Fibroblast of skin of right biceps (primary cell): Measurements from ENCODE around the gene PIGL.
A peak's percentile ranks its signal among the peaks of the same experiment; 100 is the strongest.
"Not testable (repeated sequence)": the region's sequence is repeated elsewhere in the genome, so short reads cannot be mapped to it uniquely, and the experiment has no call there.

Experiments
- DNase-seq: peaks from one replicate; pipeline ENCODE4 v3.0.0-alpha.2; 2013

Gene PIGL

DNA sequence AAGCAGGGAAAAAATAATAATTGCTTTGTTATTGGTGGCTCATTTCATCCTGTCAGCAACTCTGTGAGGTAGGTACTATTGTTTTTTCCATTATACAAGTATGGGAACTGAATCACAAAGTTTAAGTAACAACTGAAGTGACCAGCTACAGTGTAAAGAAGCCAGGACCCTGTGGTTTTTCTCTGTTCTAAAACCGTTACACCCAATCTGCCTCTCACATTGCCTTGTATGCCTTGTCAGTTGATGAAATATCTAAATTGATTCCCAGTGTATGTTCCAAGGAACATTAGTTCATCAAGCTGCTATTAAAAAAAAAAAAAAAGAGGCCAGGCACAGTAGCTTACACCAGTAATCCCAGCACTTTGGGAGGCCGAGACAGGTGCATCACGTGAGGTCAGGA is 5.4 kb downstream of the PIGL start:
- DNase-seq: no peak

DNA sequence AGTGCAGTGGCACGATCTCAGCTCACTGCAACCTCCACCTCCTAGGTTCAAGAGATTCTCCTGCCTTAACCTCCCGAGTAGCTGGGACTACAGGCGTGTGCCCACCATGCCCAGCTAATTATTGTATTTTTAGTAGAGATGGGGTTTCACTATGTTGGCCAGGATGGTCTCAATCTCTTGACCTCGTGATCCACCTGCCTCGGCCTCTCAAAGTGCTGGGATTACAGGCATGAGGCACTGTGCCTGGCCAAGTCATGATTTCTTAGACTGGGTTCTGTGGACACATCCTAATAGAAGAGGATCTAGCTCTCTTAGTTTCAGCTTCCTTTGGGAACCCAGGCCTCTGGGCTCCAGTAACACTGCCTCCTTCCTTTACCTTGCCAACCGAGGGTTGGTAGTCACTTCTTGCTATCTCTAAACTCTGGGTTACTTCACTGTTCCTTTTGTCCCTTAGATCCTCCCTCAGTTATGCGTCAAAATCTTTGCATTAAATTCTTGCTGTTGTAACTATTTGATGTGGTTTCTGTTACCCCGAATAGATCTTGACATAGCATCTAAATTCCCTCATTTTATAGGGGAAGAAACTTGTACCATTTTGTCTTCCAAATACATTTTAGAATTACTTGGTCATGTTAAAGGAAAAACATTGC is 13.0 kb downstream of the PIGL start:
- not testable (repeated sequence) for DNase-seq

DNA sequence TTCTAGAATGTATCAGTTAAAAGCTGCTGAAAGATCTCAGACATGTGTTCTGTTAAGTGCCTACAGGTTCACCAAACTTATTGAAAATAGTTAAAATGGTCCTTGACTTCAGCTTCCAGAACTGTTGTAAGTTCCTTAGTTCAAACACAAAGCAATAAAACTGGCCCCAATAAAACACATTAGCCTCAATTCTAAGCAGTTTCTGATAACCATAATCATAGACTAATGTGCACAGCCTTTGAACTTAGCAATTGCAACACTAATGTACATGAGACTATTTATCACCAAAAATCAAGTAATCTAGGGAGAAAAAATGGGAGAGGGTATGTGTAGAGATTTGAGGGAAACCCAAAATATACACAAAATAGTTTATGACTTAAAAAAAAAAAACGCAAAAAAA is 15.4 kb downstream of the PIGL start:
- no peak for DNase-seq

DNA sequence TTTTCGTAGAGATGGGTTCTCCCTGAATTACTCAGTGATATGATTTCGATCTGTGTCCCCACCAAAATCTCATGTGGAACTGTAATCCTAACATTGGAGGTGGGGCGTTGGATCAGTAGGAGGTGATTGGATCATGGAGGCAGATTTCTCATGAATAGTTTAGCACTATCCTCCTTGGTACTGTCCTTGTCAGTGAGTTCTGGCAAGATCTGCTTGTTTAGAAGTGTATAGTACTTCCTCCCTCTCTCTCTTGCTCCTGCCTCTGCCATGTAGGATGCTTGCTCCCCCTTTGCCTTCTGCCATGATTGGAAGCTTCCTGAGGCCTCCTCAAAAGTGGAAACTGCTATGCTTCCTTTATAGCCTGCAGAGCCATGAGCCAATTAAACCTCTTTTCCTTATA is 22.9 kb downstream of the PIGL start:
- DNase-seq: no peak

DNA sequence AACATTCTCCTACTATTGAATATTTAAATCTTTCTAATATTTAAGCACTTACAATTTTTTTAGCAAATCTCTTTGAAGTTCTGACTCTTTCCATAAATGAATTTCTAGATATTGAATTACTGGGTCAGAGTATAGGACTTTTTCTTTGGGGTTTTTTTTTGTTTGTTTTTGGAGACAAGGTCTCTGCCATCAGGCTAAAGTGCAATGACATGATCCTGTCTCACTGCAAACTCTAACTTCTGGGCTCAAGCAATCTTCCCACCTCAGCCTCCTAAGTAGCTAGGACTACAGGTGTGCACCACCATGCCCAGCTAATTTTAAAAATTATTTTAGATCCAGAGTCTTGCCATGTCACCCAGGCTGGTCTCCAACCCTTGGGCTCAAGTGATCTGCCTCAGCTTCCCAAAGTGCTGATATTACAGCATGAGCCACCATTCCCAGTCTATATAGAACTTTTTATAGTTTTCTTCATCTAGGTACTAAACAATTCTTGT is 24.9 kb downstream of the PIGL start:
- DNase-seq: no peak

- no peak for DNase-seq
Observed at GRCh38 chr17:16243385-16243784, 26.4 kb downstream of the PIGL start.

- no peak for DNase-seq
Observed at GRCh38 chr17:16243801-16244567, 27.0 kb downstream of the PIGL start.

GRCh38 chr17:16247586-16247984 is 30.6 kb downstream of the PIGL start:
- no peak for DNase-seq

GRCh38 chr17:16250635-16251034 is 33.6 kb downstream of the PIGL start:
- peak; percentile 46 for DNase-seq

DNA sequence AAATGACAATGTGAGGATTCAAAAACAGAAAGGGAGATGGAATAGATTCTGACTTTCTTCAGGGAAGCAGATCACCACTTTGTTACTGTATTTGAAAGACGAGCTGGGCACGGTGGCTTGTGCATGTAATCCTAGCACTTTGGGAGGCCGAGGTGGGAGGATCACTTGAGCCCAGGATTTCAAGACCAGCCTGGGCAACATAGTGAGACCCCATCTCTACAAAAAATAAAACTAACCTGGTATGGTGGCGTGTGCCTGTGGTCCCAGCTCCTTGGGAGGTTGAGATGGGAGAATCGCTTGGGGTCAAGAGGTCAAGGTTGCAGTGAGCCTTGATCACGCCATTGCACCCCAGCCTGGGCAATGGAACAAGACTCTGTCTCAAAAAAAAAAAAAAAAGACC is 34.0 kb downstream of the PIGL start:
- DNase-seq: no peak

DNA sequence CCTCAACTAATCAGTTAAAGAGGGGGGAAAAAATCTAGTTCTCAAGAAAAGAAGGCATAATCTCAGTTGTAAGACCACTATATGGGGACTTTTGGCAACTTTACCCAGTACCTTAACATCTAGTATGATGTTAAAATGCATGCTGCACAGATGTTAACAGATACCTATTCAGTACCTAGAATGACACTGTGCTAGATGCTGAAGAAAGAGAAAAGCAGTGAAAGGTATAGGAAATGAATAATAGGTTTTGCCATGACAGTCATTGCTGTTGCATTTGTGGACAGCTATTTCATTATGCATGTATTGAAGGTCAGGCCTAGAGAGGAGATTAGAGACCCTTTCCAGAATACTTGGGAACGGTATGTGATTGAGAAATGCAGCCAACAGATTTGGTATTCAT is 34.5 kb downstream of the PIGL start:
- no peak for DNase-seq

GRCh38 chr17:16254773-16255400 is 37.9 kb downstream of the PIGL start:
- DNase-seq: no peak

DNA sequence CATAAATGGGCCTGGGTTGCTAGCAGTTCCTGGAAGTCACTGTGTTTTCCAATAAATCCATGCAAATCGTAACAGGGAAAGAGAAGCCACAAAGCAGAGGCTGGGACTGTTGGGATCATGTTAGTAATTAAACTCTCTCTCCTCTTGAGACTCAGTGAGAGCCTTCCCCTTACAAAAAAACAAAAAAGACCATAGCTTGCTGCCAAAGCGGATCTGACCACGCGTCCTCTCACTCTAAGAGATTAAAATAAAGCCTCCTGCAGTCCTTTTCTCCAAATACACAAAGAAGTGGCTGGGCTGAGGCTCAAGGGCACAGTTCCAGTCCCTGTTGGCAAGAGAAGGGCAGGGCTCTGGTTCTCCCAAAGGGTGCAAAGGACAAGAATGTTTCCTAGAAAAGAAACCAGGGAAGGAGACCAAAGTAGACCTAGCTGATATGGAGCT is 38.5 kb downstream of the PIGL start:
- DNase-seq: no peak

DNA sequence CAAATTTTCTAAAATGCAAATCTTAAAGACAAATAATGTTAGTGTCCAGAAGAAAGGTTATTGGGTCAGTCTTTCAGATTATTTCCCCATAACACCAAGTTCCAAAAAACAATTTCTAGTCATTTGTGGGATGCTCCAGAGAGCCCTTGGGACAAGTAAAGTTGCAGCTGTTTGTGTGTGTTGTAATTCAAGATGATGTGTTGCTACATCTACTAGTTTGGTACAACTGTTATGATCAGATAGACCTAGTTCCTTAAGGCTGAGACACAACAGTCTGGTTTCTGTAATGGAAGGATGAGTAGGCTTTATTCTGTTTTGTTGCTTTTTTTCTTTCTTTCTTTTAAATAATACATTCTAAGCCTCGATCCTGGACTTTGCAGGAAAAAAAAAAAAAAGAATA is 41.9 kb downstream of the PIGL start:
- no peak for DNase-seq

DNA sequence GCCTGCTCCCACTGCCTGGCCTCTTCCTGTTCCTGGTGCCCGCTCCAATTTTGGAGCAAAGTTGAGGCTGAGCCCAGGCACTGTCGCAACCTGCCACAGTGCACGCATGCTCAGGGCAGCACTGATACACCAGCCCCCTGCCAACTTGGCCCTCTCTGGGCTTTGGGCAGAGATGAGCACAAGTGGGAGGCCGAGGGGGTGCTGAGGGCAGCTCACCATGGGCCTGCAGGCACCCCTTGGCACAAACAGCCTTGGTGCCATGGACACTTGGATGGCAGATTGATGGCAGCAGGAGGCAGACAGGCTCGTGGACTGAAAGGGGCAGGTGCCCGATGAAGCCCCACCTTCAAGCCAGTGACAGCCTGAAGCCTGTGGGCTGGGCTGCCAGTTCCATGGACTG is 42.9 kb downstream of the PIGL start:
- no peak for DNase-seq

GRCh38 chr17:16261049-16261448 is 44.0 kb downstream of the PIGL start:
- no peak for DNase-seq

DNA sequence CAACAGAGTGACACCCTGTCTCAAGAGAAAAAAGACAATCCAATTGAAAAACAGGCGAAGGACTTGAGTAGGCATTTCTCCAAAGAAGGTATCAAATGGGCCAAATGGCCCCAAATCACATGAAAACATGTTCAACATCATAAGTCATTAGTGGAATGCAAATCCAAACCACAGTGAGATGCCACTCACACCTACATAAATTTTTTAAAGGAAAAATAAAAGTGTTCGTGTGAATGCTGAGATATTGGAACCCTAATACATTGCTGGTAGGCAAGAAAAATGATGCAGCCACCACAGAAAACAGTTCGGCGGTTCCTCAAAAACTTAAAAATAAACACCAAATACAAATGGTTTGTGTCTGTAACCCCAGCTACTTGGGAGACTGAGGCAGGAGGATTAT is 45.2 kb downstream of the PIGL start:
- no peak for DNase-seq

- DNase-seq: no peak
Observed at GRCh38 chr17:16267174-16267573, 50.2 kb downstream of the PIGL start.

DNA sequence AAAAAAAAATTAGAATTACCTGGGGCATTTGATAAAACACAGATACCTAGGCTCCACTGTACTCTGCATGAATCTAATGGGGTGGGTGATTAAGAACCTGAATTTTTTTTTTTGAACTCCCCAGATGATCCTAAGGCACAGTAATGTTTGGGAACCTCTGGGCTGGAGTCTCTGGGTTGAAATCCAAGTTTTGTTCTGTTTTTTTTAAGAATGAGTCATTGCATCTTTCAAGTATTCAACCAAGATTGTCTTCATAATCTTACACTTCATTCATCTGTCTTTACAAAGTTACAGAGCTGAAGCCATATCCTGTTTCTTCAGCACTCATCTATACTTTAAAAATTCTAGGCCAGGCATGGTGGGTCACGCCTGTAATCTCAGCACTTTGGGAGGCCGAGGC is 52.6 kb downstream of the PIGL start:
- peak; percentile 74 for DNase-seq

DNA sequence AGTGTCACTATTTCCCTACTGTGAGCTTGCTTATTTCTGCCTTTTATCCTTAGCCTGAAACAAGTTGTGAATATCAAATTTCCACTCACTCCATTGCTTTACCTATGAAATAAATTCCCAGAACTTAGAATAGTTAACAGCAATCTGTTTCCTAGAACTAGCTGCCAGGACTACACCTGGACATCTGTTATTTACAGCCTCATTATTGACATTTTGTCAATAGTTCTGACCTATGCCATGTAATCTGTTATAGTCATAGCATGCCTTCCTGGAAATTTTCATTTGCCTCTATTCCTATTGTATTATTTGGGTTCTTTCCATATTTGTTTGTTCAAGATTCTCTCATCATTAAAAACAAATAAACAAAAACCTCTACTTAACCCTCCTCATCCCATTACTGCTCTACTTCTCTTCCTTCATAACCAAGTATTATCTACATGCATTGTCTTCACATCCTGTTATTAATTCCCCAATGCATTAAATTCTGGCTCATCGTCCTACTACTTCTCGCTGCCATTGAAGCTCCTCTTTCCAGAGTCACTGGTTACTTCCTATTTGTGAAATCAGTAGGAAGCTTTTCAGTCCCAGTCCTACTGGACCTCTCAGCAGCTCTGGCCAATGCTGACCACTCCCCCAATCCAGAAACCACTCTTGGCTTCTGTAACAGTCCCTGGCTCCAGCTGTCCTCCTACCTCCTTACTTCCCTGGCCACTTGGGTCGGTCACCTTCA is 55.3 kb downstream of the PIGL start:
- DNase-seq: no peak

DNA sequence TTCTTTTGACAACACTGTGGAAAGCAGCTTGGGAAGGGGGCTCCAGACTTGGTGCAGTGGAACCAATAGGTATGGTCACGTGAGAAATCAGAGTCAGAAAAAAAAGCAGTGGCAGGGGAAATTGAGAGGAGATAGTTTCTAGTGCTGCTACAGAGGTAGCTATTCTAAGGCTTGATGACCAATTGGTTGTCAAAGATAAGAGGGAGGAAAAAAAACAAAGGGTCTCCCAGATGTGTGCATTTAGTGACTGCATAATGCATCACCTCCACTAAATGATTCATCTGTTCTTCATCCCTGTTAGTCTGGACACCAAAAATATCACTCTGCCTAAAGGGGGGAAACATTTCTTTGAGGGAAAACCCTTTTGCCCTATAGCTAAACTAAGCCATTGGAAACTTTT is 56.5 kb downstream of the PIGL start:
- peak; percentile 66 for DNase-seq

- DNase-seq: no peak
Observed at GRCh38 chr17:16273929-16274339, 56.9 kb downstream of the PIGL start.

DNA sequence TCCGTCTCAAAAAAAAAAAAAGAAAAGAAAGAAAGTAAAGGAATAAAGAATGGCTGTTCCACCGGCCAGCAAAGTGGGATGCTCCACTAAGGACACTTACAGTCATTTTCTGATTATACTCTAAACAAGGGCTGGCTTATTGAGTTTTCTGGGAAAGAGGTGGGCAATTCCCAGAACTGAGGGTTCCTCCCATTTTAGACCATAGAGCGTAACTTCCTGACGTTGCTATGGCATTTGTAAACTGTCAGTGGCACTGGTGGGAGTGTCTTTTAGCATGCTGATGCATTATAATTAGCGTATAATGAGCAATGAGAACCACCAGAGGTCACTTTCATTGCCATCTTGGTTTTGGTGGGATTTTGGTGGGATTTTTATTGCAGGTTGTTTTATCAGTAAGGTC is 58.0 kb downstream of the PIGL start:
- DNase-seq: no peak
